GM21619 (cell line): ENCODE results near the gene TRANK1.
"Not testable (repeated sequence)": the region's sequence is repeated elsewhere in the genome, so short reads cannot be mapped to it uniquely, and the experiment has no call there.

Experiments used
- ATAC-seq: cut with Tn5 transposase; IDR thresholded peaks from one replicate; pipeline ENCODE4 v1.9.1; 2021; ENCODE audit not compliant: unreplicated experiment

The TRANK1 gene

GRCh38 chr3:36894914-36895313, 49.9 kb downstream of the TRANK1 start:
- no peak for ATAC-seq

- ATAC-seq, result no peak
These were observed 51.0 kb downstream of the TRANK1 start for GRCh38 chr3:36893826-36894225.

- ATAC-seq, result peak; percentile 43
These were observed 51.7 kb downstream of the TRANK1 start for GRCh38 chr3:36893137-36893557.

GRCh38 chr3:36892457-36893136, 52.3 kb downstream of the TRANK1 start:
- ATAC-seq, result no peak

- ATAC-seq, result peak; percentile 86
These were observed 53.1 kb downstream of the TRANK1 start for GRCh38 chr3:36891701-36892160.

GRCh38 chr3:36891097-36891496, 53.8 kb downstream of the TRANK1 start:
- not testable (repeated sequence) for ATAC-seq

GRCh38 chr3:36890261-36890660, 54.6 kb downstream of the TRANK1 start:
- no peak for ATAC-seq

GRCh38 chr3:36881735-36882134, 63.1 kb downstream of the TRANK1 start:
- ATAC-seq, result no peak

- not testable (repeated sequence) for ATAC-seq
These were observed 65.0 kb downstream of the TRANK1 start for GRCh38 chr3:36879842-36880241.

GRCh38 chr3:36877930-36878685, 66.7 kb downstream of the TRANK1 start:
- no peak for ATAC-seq

GRCh38 chr3:36876181-36876936, 68.5 kb downstream of the TRANK1 start:
- peak; percentile 99 for ATAC-seq

GRCh38 chr3:36875397-36875796, 69.5 kb downstream of the TRANK1 start:
- no peak for ATAC-seq

GRCh38 chr3:36874424-36874823, 70.4 kb downstream of the TRANK1 start:
- ATAC-seq, result no peak

GRCh38 chr3:36871379-36872126, 73.3 kb downstream of the TRANK1 start:
- no peak for ATAC-seq

GRCh38 chr3:36868614-36869436, 76.0 kb downstream of the TRANK1 start:
- peak; percentile 95 for ATAC-seq

GRCh38 chr3:36867810-36868209, 77.0 kb downstream of the TRANK1 start:
- no peak for ATAC-seq

- no peak for ATAC-seq
These were observed 78.5 kb downstream of the TRANK1 start for GRCh38 chr3:36866368-36866767.

GRCh38 chr3:36864180-36865053, 80.4 kb downstream of the TRANK1 start:
- ATAC-seq, result no peak
